Upper lobe of left lung (tissue), 4 donors: ENCODE results near the gene ARHGAP11A.

ENCODE experiments used
- CTCF ChIP-seq, 6 experiments: fragments of 450-650 bp in 4 of 6; fragments of 200-600 bp in 2 of 6; sonication (generic) in 2 of 6; IDR thresholded peaks; one replicate each; pipeline ENCODE4 v1.5.1; 2016 to 2019; ENCODE audit warnings: antibody characterized with exemption in 6 of 6
- POLR2AphosphoS5 ChIP-seq, 2 donors: sonication (generic); formaldehyde crosslinking; IDR thresholded peaks; one replicate each; pipeline ENCODE4 v1.5.1; 2017; ENCODE audit warnings: antibody characterized with exemption in 2 of 2

GRCh38 chr15:32682977-32683630, 67.8 kb downstream of the ARHGAP11A start:
- TF ChIP-seq CTCF (IDR thresholded peaks at IDR 0.05) (no peak), POLR2AphosphoS5 (IDR thresholded peaks at IDR 0.05) (no peak)
